Measurements from ENCODE around the gene ROPN1B. TPM values are rescaled to one million over a fixed set of nuclear protein-coding genes. Genes with fewer than 3 reads are reported as not detected.

The ROPN1B gene
- total and polyA plus RNA-seq, 2 of the 8 experiments (the other 6 are each of a cell fraction or from before 2014, with no cell fraction given) = 0.30 TPM; not detected in 1

- TF ChIP-seq, protein P1, sequence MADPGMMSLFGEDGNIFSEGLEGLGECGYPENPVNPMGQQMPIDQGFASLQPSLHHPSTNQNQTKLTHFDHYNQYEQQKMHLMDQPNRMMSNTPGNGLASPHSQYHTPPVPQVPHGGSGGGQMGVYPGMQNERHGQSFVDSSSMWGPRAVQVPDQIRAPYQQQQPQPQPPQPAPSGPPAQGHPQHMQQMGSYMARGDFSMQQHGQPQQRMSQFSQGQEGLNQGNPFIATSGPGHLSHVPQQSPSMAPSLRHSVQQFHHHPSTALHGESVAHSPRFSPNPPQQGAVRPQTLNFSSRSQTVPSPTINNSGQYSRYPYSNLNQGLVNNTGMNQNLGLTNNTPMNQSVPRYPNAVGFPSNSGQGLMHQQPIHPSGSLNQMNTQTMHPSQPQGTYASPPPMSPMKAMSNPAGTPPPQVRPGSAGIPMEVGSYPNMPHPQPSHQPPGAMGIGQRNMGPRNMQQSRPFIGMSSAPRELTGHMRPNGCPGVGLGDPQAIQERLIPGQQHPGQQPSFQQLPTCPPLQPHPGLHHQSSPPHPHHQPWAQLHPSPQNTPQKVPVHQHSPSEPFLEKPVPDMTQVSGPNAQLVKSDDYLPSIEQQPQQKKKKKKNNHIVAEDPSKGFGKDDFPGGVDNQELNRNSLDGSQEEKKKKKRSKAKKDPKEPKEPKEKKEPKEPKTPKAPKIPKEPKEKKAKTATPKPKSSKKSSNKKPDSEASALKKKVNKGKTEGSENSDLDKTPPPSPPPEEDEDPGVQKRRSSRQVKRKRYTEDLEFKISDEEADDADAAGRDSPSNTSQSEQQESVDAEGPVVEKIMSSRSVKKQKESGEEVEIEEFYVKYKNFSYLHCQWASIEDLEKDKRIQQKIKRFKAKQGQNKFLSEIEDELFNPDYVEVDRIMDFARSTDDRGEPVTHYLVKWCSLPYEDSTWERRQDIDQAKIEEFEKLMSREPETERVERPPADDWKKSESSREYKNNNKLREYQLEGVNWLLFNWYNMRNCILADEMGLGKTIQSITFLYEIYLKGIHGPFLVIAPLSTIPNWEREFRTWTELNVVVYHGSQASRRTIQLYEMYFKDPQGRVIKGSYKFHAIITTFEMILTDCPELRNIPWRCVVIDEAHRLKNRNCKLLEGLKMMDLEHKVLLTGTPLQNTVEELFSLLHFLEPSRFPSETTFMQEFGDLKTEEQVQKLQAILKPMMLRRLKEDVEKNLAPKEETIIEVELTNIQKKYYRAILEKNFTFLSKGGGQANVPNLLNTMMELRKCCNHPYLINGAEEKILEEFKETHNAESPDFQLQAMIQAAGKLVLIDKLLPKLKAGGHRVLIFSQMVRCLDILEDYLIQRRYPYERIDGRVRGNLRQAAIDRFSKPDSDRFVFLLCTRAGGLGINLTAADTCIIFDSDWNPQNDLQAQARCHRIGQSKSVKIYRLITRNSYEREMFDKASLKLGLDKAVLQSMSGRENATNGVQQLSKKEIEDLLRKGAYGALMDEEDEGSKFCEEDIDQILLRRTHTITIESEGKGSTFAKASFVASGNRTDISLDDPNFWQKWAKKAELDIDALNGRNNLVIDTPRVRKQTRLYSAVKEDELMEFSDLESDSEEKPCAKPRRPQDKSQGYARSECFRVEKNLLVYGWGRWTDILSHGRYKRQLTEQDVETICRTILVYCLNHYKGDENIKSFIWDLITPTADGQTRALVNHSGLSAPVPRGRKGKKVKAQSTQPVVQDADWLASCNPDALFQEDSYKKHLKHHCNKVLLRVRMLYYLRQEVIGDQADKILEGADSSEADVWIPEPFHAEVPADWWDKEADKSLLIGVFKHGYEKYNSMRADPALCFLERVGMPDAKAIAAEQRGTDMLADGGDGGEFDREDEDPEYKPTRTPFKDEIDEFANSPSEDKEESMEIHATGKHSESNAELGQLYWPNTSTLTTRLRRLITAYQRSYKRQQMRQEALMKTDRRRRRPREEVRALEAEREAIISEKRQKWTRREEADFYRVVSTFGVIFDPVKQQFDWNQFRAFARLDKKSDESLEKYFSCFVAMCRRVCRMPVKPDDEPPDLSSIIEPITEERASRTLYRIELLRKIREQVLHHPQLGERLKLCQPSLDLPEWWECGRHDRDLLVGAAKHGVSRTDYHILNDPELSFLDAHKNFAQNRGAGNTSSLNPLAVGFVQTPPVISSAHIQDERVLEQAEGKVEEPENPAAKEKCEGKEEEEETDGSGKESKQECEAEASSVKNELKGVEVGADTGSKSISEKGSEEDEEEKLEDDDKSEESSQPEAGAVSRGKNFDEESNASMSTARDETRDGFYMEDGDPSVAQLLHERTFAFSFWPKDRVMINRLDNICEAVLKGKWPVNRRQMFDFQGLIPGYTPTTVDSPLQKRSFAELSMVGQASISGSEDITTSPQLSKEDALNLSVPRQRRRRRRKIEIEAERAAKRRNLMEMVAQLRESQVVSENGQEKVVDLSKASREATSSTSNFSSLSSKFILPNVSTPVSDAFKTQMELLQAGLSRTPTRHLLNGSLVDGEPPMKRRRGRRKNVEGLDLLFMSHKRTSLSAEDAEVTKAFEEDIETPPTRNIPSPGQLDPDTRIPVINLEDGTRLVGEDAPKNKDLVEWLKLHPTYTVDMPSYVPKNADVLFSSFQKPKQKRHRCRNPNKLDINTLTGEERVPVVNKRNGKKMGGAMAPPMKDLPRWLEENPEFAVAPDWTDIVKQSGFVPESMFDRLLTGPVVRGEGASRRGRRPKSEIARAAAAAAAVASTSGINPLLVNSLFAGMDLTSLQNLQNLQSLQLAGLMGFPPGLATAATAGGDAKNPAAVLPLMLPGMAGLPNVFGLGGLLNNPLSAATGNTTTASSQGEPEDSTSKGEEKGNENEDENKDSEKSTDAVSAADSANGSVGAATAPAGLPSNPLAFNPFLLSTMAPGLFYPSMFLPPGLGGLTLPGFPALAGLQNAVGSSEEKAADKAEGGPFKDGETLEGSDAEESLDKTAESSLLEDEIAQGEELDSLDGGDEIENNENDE (IDR thresholded peaks at IDR 0.05; ENCODE audit: insufficient replicate concordance, low read length) = no peak
- TF ChIP-seq YY1 (IDR thresholded peaks at IDR 0.05; ENCODE audit: low read depth, low read length) = no peak
- TF ChIP-seq MAX (IDR thresholded peaks at IDR 0.05) = no peak
- TF ChIP-seq, protein P2, sequence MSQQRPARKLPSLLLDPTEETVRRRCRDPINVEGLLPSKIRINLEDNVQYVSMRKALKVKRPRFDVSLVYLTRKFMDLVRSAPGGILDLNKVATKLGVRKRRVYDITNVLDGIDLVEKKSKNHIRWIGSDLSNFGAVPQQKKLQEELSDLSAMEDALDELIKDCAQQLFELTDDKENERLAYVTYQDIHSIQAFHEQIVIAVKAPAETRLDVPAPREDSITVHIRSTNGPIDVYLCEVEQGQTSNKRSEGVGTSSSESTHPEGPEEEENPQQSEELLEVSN (IDR thresholded peaks at IDR 0.05) = no peak
- TF ChIP-seq SUZ12 (IDR thresholded peaks at IDR 0.05; ENCODE audit: low read length) = no peak
- TF ChIP-seq SIX5 (IDR thresholded peaks at IDR 0.05; ENCODE audit: low read depth, low read length) = no peak
- no peak for TF ChIP-seq ATF2 (IDR thresholded peaks at IDR 0.05; ENCODE audit: low read length)
These were observed 50.7 kb downstream of the ROPN1B start (continued) for GRCh38 chr3:126019683-126020082.
